ENCODE data around the gene RAB26.

The RAB26 gene

DNA sequence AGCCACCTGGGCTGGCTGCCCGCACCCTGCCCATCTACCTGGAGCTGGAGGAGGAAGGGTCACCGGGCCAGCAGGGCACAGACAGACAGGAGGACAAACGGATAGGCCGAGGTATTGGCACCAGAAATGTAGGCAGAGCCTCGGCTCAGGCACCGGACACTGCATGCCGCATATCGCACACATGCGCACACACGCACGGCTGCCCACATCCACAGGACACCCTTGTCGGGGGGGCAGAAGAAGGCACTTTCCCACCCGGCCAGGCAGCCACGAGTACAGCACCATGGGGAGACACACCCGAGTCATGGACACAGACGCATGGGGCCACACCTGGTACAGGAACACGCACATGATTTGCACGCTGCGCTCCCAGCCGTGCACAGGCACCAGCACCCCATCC lies 33.5 kb downstream of the RAB26 start:
- no peak for DNase-seq

DNA sequence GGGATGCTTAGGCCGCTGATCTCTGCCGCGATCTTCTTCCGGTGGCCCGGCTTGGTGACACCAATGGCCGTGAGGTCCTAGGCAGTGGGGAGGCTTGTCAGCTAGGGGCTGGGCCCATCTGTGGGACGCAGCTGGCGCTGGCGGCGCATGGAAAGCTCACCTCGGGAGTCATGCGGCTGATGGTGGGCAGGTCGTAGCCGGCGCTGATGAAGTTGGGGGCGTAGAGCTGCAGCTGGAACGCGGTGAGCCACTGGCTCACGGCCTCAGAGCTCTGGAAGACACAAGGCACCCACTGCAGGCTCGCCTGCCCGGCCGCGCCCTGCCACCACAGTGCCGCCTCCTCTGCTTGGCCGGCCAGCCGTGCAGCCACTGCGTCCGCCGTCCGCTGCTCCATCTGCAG lies 35.2 kb downstream of the RAB26 start:
- DNase-seq = no peak

DNA sequence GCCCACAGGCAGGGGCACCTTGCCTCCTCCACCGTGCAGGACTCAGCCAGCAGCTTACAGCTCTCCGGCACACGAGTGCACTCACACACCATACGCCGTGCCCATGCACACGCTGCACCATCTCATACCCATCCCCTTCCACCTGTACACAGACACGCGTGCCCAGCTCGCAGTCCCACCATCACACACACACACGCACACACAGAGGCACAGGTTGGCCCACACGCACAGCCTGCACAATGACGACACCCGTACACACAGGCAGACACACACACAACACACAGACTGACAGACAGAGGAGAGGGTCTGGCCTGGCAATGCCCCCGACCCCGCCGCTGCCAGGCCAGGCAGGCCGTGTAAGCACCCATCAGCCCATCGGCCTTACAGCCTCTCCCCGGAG lies 35.9 kb downstream of the RAB26 start:
- DNase-seq = no peak

DNA sequence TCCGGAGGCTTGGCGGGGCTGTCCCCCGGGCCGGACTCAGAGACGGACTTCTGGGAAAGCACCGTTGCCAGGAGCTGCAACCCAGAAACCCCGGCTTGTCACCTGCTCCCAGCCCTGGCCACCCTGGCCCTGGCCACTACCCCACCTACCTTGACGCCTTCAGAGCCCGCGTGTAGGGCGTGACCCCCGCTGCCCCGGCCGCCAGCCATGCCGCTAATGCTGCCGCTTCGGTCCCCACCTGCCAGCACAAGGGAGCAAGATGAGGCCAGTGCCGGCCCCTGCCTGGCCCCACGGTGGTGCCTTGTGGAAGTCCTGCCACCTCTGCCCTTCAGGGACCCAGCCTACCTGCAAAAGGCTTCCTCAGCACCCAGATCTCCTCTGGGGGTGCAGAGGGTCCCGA lies 36.5 kb downstream of the RAB26 start:
- no peak for DNase-seq

DNA sequence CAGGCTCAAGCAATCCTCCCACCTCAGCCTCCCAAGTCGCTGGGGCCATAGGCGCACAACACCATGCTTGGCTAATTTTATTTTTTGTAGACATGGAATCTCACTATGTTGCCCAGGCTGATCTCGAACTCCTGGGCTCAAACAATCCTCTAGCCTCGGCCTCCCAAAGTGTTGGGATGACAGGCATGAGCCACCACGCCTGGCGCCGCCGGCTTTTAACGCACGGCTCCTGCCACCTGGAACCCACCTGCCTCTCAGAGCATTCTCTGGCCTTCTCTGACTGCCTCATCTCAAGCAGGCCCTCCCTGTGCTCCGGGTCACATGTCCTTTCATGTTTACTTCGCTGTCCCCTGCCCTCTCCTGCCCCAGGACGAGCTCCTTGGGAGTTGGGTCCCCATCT lies 37.6 kb downstream of the RAB26 start:
- no peak for DNase-seq

DNA sequence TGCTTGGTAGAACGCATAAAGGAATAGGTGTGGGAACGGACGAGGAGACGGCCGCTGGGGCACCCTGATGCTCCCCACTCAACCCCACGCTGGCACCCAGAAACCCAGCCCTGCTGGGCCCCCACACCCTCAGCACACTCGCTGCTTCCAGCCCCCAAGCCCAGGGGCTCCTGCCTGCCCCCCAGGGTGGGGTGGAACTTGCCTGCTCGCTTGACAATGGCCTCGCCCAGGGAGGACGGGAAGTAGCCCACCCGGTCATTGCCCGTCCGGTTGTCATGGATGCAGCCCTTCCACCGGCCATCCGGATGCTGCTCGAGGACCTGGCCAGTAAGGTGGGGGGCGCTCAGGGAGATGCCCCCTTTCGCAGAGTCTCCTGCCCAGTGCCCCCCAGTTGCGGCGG lies 38.1 kb downstream of the RAB26 start:
- no peak for DNase-seq

DNA sequence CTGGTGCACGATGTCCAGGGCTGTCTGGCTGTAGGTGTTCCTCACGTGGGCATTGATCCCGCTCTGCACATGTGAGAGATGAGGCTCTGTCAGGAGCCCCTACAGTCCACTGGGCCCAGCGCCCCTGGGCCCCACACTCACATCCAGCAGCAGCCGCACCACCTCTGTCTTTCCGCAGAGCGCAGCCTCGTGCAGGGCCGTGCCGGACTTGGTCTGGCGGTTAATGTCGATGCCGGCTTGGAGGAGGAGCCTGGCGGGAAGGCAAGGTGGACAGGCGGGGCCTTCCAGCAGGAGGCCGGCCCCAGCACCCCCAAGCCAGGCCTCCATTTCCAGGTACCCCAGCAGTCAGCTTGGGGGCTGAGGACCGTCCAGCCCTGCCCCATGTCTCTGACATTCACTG lies 38.8 kb downstream of the RAB26 start:
- no peak for DNase-seq

DNA sequence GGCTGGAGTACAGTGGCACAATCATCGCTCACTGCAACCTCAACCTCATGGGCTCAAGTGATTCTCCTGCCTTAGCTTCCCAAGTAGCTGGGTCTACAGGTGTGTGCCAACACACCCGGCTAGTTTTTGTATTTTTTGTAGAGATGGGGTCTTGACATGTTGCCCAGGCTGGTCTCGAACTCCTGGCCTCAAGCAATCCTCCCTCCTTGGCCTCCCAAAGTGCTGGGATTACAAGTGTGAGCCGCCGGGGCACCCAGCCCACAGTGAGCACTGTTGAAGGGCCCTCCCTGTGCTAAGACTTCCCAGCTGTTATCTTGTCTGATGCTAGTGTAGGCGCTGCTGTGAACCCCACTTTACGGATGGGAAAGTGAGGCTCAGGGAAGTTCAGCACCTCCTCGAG lies 40.0 kb downstream of the RAB26 start:
- DNase-seq = no peak

DNA sequence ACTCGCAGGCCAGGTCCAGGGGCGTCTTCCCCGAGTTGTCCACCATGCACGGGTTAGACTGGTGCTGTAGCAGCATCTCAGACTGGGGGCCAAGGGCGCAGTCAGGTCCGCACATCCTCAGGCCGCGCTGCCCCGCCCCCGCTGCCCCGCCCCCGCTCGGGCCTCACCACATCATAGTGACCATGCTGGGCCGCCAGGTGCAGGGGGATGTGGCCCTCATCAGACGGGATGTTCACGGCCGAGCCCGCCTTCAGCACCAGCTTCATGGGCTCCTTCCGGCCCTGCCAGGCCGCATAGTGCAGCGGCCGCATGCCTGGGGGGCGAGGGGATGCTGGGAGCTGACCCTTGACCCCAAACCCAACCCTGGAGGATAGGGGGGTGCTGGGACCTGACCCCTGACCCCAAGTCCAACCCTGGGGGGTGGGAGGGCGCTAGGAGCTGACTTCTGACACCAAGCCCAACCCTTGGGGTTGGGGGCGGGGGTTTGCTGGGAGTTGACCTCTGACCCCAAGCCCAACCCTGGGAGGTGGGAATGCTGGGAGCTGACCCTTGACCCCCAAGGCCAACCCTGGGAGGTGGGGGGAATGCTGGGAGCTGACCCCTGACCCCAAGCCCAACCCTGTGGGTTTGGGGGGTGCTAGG lies 40.9 kb downstream of the RAB26 start:
- no peak for DNase-seq

DNA sequence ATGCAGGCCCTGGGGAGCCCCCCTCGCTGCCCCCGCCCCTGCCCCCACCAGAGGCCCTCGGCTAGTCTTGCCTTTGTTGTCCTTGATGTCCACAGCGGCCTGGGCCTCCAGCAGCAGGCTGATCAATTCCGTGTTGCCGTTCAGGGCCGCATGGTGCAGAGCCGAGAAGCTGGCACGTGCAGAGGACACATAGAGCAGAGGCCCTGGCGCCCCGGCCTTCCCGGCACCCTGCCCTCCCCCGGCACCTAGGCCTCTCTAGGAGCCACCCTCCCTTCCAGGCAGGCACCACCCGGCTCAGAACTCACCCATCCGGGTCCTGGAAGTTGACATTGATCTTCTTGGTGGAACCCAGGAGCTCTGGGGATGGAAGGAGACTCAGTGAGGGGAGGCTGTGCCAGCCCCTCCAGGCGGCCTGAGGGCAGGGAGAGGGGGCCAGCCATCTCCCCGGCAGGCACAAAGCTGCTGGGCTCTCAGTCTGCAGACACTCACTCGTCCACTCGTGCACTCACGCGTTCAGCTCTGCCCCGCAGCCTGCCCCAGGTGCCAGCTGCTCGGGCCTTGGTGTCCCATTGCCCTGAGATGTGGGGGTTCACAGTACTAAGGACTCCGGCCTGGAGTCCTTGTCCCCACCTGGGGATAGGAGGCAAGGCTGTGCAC lies 41.7 kb downstream of the RAB26 start:
- DNase-seq = no peak

DNA sequence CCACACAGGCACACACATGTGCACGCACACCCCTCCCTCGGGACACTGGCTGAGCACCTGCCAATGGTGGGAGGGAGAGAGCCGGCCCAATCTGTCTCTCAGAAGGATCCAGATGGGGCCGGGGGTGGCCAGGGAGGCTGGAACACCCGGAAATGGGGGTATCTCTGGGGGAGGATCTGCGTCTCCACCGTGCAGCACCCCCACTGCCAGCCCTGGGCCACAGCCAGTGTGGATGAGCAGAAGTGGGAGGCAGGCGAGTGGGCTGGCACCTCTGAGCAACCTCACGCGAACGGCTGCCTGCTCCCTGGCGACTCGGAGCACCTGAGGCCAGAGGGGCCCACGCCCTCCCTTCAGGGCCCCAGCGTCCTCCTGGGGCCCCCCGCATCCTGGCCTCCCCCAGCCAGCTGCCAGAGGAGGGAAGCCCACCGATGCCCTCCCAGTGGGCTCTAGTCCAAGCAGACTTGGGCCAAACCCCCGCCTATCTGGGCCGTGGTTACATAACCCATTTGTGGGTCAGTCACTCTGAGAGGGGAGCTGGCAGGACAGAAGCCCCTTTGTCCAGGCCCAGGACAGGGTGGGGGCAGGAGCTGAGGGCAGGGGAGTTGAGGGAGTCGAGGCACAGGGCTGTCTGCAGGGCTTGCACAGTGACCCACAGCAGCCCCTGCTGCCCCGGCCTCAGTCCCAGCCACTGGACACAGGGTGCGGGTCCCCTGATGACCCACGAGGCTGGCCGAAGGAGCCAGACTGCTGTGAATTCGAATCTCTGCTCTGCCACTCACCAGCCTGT lies 42.4 kb downstream of the RAB26 start:
- DNase-seq = no peak

DNA sequence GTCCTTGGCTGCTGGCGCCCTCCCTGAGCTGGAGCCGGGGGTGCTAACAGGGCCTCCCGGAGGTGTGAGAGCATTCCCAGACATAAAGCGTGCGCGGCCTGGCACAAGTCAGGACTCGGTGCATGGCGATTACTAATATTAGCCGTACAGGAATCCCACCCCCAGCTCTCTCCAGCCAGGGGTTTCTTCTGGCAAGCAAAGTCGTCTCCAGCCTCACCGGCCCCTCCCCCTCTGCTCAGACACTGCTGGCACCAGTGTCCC lies 43.0 kb downstream of the RAB26 start:
- DNase-seq = no peak

DNA sequence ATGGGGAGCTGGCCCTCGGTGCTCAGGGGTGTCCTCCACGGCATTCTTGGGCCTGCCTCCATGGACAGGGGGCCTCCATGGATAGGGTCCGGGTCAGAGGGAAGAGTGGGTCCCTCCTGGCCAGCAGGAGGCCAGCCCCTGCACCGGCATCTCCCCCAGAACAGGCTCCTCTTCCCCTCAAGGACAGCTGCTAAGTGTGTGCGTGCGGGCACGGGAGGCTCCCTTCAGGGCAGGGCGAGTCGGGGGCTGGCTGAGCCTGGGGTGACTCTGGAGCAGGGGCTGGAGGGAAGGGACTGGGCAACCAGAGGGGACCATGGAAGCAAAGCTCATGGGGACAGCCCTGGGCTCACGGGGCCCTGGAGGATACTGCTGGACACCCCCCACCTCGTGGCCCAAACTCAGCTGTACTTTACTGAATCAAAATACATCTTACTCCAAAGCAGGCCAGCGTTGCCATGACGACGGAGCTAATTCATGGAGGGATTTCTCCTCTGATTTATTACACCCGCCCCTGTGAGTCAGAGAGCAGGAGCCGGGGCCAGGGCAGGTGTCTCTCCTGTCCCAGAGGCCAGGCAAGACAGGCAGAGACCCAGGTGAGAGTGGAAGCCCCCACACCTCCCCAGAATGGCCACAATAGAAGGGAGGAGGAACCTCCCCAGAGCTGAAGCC lies 45.9 kb downstream of the RAB26 start:
- DNase-seq = no peak

DNA sequence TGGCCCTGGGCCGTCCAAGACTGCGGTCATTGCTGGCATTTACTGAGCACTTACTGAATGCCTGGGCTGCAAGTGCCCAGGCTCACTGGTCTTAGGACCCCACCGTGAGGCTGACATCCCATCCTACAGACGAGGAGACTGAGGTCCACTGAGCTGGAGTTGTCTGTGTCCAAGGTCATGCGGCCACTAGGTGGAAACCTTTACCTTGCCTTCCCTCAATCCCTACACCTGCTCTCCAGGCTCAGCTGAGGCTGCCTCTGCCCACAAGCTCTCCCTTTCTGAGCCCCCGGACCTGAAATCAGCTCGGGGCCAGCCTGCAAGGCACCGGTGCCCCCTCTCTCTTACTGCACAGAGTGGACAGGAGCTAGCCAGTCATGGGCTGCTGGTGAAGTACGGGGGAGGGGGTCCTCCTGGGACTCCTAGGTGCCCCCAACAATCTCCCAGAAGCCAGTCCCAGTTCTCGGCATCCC lies 46.5 kb downstream of the RAB26 start:
- DNase-seq = no peak

DNA sequence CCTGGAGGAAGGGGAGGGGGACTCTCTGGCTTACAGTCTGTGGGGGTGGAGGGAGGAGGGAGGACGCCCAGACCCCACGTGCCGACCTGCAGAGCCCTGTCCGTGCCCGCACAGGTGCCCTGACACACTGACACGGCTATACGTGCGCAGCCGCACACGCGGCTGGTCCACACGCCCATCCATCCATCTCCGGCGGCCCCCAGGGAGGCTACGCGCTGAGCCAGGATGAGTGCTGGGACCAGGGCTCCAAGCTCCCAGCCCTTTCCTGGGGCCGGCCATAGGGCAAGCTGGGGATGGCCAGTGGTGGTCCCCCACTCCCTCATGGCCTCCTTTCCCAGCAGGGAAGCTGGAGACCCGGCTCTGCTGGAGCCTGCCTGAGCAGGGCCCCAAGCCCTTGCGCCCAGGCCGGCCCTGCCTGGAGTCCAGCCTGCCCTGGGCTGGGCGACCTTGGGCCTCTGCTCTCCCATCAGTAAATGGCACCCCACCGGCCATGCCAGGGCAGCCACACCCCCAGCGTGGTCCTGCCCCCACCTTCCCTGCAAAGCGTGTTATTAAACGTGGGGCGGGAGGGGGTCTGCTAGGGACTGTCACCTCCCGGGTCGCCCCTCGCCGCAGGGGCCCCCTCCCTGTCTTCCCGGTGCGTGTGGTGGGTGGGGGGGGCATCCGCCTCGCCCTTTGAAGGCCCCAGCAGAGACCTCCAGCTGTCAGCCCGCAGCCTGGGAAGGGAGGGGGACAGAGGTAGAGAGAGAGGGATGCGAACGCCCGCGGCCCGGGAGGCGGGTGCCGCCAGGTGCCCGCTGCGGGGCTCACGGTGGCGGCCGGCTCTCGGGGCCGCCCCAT lies 47.1 kb downstream of the RAB26 start:
- DNase-seq = no peak

DNA sequence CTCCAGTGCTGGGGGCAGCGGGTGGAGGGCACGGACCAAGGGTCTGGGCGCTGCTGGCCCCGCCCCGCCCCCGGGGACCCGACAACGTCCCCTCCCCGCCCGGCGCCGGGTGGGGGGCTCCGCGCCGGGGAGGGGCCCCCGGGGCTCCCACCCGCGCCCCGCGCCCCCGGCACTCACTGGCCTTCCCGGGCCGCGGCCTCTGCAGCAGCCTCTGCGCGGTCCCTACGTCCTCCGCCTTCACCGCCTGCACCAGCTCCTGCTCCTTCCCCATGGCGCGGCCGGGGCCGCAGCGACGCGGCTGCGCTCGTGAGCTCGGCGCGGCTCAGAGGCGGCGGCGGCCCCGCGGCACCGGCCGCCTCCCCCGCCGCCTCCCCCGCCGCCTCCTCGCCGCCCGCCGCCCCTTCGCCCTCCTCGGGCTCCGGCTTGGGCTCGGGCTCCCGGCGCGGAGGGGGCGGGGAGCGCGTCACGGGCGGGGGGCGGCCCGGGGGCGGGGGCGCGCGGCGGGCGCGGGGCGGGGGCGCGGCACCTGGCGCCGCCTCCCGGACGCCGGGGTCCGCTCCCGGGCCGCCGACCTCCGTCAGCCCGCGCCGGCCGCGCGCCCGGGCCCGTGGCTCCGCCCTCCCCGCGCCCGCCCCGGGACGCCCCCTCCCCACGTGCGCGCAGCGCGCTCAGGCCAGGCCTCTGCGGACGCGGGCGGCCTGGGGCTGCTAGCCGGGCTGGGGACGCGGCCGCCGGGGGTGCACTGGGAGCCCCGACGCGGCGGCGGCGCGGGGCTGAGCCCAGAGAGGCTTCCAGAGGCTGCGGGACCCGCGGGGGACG lies 47.9 kb downstream of the RAB26 start, which contains the start of gene CASKIN1:
CASKIN1 (minus strand) TSS at position 444 of the 819 bp plus-strand sequence; CDS start at position 271, 173 bp downstream.
- DNase-seq = no peak

DNA sequence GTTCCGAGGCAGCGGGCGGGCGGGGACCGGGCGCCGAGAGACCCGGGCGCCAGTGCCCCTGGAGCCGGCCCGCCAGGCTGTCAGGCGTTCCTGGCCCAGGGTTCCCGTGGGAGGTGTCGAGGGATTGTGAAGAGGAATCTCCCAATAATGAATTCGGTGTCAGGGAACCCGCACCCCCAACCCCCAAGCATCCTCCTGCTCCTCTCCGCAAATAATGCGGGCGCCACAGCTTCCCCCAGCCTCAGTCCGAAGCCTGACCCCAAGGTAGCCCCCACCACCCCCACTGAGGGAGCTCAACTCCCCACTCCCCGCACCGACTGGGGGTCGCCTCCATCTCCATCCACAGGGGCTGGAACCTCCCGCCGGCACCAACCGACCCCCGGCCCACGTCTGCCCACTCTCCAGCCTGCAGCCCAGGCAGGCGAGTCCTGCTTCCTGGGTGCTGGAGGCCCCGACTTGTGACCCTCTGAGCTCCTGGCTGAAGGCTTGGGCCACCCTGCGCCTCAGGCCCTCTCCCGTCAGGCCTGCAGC lies 48.6 kb downstream of the RAB26 start:
- DNase-seq = no peak

DNA sequence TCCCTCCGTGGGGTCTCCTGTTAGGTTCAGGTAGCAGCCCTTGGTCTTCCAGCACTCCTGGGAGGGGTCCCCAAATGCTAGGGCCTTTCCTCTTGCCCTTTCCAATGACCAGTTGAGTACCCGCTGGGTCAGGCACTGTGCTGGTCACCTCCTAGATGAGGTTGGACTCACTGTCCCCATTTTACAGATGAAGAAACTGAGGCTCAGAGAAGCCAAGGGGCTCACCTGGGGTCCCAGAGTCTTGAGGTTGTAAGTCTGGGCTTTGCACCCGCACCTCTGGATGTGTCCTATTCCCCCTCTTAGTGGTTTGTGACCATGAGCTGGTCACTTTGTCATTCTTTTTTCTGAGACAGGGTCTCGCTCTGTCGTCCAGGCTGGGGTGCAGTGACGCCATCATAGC lies 49.3 kb downstream of the RAB26 start:
- no peak for DNase-seq

DNA sequence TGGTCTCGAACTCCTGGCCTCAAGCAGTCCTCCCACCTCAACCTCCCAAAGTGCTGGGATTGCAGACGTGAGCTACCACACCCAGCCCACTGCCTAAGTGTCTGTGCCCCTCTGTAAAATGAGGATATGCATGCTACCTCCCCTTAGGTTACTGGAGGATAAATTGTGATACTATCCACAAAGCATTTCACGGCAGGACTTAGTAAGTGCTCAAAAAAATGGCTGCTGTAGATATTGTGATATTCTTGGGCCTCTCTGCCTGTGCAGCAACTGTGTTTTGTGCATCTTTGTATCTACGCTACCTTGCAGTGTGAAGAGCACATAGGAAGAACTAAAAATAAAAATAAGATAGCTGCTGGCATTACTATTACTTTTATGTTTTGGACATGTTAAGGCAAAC lies 49.9 kb downstream of the RAB26 start:
- DNase-seq = no peak

DNA sequence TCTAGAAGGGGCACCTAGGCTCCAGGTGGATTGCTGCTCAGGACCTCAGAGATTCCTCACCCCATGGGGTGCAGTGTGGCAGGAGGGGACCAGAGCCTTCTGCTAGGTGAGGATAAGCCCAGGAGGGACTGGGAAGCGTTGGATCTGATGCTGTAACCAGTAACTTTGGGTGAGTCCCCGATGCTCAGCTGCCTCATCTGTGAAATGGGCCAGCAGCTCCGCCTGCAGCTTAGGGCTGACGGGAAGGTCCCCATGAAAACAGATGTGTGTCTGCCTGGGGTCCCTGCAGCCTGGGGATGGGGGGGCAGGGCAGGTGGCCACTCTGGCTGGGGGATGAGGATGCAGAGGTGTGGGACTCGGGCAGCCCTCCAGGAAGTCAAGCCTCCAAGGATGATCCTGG lies 50.7 kb downstream of the RAB26 start:
- no peak for DNase-seq

DNA sequence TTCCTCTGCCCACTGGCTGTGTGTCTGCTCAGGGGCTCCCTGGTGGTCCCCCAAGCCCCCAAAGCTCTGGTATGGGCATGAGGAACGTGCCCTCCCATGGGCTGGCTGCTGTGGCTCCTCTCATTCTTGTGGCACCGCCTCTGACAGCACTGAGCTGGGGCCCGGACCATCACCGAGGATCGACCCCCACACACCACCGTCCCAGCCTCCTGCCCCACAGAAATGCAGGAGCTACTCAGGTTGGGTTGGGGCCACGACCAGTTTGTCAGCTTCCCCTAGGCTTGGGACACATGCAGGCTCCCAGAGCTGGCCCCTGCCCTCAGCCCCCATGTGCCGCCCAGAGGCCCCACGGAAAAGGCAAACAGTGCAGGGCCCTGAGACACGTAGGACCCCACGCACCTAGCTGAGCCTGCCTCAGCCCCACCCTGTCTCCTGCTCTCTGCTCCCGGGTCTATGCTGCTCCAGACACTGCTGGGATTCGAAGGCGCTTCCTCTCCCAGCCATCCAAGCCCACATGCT lies 51.3 kb downstream of the RAB26 start:
- DNase-seq = no peak
